NOMO-1 treated with DMSO at 0.1 percent for 48 hours (cell line): ENCODE measurements around the gene PRSS27.
A peak's percentile ranks its signal among the peaks of the same experiment; 100 is the strongest.
"Not testable (repeated sequence)": the region's sequence is repeated elsewhere in the genome, so short reads cannot be mapped to it uniquely, and the experiment has no call there.

Source experiments
- DNase-seq: peaks from one replicate; lab custom pipeline; 2025; ENCODE audit not compliant: unreplicated experiment; lab: John Stamatoyannopoulos, UW

PRSS27 gene

DNA sequence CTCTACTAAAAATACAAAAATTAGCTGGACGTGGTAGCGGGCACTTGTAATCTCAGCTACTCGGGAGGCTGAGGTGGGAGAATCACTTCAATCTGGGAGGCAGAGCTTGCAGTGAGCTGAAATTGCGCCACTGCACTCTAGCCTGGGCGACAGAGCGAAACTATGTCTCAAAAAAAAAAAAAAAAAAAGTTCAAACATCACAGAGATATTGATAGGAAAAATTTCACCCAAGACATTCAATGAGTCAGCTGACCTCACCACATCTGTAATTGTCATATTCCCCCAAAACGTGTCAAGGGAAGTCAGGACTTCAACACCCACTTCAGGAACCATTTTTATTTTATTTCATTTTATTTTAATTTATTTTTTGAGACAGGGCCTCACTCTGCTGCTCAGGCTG, 8.0 kb upstream of the PRSS27 start:
- DNase-seq: no peak

- DNase-seq: no peak
These were observed 6.9 kb upstream of the PRSS27 start for GRCh38 chr16:2726923-2727322.

DNA sequence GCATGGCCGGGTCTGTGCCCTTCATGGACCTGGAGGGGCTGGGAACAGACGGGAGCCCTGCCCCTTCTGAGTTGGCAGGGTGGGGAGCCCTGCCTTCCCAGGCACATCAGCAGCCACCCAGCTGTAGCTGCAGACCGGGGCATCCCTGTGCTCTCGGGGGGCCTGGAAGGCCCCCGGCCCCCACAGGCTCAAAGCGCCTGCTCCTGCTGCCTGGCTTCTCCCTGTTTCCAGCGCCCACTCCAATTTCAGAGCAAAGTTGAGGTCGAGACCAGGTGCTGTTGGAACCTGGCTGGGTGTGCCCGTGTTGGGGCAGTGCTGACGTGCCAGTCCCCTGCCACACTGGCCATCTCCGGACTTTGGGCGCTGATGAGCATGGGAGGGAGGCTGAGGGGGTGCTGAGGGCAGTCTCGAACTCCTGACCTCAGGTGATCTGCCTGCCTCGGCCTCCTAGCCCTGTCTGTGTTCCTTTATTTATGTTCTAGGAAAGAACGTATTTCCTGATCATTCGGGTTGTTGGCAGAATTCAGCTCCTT, 4.9 kb upstream of the PRSS27 start:
- no peak for DNase-seq

- DNase-seq: no peak
These were observed 4.2 kb upstream of the PRSS27 start for GRCh38 chr16:2724088-2724676.

- not testable (repeated sequence) for DNase-seq
These were observed 1.7 kb upstream of the PRSS27 start for GRCh38 chr16:2721634-2722173.

GRCh38 chr16:2720719-2721633, 952 bp upstream of the PRSS27 start:
- DNase-seq: peak; percentile 82

DNA sequence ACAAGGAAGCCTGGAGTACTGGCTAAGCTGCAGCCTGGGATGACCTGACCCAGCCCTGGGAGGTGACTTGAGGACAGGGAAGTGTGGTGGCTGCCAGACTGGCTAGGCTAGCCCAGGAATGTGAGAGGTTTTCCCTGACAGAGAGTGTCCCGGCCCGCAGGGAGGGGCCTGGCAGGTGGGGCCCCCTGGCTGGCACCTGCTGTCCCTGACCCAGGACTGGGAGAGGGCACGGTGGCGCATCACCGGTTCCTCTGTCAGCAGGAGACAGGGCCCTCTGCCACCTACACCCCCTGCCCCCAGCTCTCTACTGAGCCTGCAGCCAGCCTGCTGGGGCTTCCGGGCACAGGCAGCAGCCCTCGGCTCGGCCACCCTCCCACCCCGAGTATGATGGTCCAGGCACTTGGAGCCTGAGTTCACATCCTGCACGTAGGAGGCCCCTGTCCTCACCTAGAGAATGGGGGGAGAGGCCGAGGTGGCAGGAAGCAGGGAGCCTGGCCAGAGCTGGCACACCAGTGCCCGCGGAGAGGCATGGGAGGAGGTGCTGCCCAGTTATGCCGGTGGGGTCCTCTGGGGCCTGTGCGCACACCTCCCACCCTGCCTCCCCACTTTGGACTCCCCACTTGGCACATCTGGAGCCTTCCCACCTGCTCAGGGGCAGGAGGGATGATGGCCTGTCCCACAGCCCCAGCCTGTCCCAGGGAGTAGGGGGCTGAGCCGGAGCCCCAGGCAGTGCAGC, 528 bp downstream of the PRSS27 start:
- DNase-seq: no peak

GRCh38 chr16:2717383-2718263, 2.4 kb downstream of the PRSS27 start:
- no peak for DNase-seq

GRCh38 chr16:2716948-2717347, 3.1 kb downstream of the PRSS27 start:
- DNase-seq: no peak

DNA sequence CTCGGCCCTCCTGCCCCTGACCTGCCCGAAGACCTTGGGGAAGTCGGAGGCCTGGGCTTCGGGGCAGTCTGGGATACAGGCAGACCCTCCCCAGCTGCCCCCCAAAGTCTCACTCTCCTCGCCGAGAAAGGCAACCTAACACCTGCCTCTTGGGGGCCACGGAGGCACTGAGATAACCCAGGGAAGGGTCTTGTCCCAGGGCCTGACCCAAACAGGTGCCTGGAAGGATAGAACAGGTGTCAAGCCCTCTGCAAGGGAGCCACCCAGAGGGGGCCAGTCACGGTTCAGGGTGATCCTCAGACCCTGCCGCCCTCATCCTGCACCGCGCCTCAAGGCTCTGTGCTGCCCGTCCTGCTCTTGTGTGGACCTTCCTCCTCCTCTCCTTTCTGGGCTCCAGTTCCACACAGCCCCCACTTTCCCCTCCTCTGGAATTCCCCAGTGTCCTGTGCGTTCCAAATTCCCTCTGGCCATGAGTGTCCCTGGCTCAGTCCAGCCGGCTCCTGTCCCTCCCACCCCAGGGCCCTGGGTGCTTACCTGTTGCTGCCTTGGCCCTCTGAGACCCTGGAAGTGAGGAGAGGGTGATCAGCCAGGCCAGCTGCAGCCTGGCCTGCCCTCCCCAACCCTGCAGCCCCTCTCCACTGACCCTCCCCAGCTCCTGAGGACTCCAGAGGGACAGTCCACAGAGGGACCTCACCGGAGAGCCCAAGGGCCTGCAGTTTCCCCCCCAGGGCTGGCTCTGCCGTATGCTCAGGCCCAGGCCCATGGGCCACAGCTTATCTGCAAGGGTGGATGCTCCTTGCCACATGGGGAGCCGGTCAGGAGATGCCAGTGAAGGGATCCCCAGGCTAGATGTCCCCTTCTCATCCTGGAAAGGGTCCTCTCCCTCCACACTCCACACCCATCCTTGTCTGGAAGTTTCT, 3.8 kb downstream of the PRSS27 start:
- DNase-seq: no peak

- peak; percentile 48 for DNase-seq
These were observed 4.5 kb downstream of the PRSS27 start for GRCh38 chr16:2715519-2715918.

GRCh38 chr16:2715064-2715463, 5.0 kb downstream of the PRSS27 start:
- DNase-seq: no peak

DNA sequence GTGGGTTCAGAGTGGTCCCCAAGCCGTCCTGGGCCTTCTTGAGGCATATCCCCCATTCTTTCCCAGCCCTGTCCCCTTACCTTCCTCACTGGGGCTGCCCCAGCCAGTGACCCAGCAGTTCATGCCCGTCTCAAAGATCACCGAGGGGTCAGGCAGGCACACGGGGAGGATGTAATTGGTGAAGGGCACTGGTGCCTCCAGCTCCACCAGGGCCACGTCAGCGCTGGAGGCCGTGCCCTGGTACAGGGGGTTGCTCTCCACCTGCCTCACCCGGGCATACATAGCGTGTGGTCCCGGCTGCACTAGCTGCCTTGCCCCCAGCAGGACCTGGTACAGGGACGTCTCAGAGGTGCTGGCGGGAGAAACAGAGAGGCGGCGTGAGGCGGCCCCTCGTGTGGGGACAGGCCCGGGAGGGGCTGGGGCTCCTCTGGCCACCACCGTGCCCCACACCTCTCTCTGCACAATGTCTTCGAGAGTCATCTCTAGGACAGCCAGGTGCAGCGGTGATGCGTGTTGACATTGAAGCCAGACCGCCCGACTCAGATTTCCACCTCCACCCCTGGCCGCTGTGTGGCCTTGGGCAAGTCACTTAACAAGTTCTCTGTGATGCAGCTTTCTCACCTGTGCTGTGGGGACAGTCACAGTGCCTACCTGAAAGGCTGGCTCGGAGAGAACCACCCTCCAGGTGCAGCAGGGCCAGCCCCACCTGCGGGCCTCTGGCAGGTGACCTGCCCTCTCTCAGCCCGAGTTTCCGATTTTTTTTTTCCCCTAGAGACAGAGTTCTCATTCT, 5.8 kb downstream of the PRSS27 start:
- no peak for DNase-seq

- DNase-seq: no peak
These were observed 6.5 kb downstream of the PRSS27 start for GRCh38 chr16:2713523-2713922.

- DNase-seq: no peak
These were observed 7.5 kb downstream of the PRSS27 start for GRCh38 chr16:2712546-2712945.

DNA sequence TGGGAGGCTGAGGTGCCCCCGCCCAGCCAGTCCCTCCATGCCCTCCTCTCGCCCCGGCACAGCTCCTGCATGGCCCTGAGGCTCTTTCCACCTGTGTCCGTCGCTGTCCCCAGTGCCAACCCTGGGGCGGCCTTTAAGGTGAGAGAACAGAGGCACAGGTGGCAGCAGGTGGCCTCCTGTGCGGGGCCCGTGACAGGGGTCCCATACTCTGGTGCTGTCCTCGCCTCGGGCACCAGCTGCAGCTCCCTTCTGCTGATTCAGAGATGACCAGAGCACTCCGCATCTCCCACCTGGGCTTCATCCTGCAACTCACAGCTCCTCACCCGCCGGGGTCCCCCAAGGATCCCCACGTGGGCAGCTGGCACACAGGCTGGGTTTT, 8.0 kb downstream of the PRSS27 start:
- DNase-seq: no peak

DNA sequence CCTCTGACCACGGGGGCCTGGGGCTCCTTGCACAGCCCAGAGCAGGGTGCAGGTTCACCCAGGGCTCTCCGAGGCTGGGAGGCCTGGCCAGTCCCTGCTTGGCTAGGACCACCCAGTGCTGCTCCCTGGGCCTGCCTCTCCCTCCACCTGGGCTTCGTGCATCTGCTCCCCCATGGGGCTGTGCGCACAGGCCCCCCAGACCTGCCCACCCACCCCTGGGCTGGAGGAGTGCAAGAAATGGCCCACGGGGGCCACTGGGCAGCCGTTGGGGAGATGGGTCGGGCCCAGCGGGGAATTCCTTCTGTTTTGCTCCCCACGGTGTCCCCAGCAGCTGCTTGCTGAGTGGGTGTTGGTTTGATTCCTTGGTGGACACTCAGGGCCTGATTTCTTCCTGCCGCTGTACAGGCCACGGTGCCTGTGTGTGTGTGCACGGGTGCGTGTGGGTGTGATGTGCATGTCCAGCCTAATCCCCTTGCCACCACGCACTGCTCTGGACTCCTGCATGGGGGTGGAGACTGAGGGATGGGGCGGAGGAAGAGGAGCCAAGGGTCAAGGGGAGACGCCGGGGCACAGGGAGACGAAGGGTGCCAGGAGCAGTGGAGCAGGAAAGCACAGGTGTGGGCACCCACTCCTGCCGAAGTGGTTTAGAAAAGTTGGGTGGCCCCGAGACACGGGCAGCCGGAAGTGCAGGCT, 8.5 kb downstream of the PRSS27 start:
- no peak for DNase-seq

DNA sequence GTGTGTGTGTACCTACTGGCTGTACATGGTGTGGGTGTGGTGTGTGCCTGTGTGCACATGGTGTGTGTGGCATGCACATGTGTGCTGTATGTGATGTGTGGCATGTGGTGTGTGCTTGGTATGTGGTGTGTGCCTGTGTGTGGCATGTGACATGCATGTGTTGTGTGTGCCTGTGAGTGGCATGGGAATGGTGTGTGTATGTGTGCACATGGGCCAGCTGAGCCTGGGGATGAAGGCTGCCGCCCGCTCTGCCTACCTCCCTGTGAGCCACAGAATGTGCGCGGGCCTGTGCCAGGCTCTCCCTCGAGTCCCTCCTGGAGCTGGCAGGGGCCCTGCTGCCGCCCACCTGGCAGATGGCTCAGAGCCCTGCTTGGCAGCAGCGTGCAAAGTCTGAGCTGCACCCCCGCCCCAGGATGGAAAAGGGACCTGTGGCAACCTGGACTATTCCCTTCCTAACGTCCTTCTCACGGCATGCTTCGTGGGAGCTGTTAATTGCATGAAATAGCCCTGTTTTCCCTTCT, 9.3 kb downstream of the PRSS27 start:
- DNase-seq: no peak
